HG02943 (cell line): ENCODE measurements around the gene NIPSNAP3A.
A peak's percentile ranks its signal among the peaks of the same experiment; 100 is the strongest.

ENCODE experiments used
- ATAC-seq: cut with Tn5 transposase; IDR thresholded peaks from one replicate; pipeline ENCODE4 v1.9.1; 2021; ENCODE audit warnings: mild to moderate bottlenecking, low read depth, moderate library complexity; ENCODE audit not compliant: unreplicated experiment

Gene NIPSNAP3A

GRCh38 chr9:104772714-104773510 lies 25.4 kb downstream of the NIPSNAP3A start:
- peak; percentile 41 for ATAC-seq

DNA sequence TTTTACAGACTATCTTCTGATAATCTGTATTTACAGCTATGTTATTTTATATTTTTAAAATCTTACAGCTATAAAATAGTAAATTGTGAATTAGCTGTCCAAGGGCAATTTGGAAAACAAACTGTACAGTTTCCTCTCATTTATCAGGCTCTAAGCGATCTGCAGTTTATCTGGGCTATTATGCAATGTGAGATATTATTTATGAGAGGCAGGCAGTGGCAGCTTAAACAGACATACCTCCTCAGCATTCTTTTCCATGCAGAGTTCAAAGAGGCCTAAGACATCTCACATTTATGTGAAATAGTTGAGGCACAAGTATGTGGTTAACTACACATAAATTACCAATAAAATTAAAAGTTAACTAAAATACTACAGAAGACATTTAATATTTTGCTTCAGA lies 26.6 kb downstream of the NIPSNAP3A start:
- ATAC-seq = no peak

DNA sequence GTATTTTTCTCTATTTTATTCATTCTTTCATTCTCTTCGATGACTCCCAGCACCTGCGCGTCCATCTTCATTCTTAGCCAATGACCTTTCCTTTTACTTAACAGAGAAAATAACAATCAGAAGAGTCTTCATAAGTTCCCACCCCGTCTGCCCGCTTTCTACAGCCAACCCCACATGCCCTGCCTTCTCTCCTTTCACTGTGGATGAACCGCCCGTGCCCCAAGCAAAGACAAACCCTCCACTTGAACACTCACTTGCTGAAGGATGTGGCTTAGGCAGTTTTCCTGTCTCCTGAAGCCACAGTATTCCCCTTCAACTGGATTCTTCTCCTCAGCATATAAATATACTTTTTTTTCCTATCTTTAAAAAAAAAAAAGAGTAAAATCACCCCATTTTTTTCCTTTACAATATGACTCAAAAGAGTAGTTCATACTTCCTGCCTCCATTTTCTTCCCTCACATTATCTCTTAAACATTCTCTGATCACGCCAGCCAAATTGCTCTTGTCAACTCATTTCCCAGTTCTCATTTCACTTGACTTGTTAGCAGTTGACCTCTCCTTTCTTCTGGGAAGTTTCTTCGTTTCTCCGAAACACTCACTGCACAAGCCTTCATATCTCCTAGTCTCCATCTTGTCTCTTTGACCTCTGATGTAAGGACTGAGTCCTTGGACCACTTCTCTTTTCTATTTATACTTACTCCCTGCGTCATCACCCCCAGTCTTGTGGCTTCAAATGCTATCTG lies 27.5 kb downstream of the NIPSNAP3A start:
- peak; percentile 88 for ATAC-seq

- peak; percentile 63 for ATAC-seq
Measured at GRCh38 chr9:104775574-104775936, 28.1 kb downstream of the NIPSNAP3A start.

DNA sequence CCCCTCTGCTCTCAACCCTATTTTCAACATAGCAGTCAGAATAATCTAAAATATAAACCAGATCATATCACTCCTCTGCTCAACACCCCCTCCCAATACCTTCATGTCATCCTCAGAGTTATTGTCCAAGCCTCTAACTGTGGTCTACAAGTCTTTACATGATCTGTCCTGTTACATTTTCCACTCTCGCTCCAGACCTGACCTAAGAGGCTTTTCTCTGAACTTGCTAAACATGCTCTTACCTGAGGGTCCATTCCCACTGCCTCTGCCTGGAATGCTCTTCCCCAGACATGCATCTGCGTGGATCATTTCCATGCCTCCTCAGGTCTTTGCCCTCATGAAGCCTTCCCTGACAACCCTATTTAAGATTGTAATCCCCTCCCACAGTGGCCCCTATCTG lies 28.5 kb downstream of the NIPSNAP3A start:
- ATAC-seq = no peak

DNA sequence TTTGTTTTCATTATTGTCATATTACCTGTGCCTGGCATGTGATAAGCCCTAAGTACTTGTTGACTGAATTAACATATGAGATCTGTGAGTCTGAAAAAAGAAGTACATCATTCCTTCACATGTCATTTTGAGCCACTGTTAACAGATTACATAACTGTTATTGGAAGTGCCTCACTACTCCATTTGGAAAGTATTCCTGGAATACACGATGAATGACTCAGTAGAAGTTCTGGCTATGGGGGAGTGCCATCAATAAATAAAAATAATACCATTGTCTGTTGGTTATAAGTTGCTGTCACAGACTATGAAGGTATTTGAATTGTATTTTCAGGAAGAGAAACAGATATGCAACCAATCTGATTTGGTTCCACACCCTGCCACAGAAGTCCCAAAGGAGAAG lies 29.3 kb downstream of the NIPSNAP3A start:
- ATAC-seq = no peak

- ATAC-seq = no peak
Measured at GRCh38 chr9:104778802-104779201, 31.3 kb downstream of the NIPSNAP3A start.

GRCh38 chr9:104779334-104779733 lies 31.9 kb downstream of the NIPSNAP3A start:
- ATAC-seq = no peak

DNA sequence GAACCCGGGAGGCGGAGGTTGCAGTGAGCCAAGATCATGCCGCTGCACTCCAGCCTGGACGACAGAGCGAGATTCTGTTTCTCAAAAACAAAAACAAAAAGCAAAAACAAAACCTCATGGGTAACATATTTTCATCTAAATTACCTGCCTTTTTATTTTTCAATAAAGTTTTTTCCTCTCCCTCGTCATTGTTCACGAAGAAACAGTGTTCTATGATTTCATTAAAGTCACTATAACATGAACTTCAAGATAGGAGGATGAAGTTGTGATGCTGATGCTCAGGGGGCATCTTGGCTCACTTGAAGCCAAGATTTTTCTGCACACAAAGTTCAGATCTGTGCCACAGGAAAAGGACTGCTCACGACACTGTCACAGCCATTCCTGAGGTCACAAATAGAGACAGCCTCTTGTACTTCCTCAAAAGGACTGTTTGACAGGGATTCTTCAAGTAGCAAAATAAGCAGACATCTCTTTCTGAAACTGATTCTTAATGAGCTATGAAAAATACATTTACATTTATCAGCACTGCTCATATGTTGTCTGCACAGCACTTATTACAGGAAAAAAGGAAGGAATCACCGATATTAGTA lies 32.6 kb downstream of the NIPSNAP3A start:
- no peak for ATAC-seq

- ATAC-seq = no peak
Measured at GRCh38 chr9:104780796-104781395, 33.4 kb downstream of the NIPSNAP3A start.

GRCh38 chr9:104783588-104783987 lies 36.1 kb downstream of the NIPSNAP3A start:
- ATAC-seq = no peak

GRCh38 chr9:104784098-104784497 lies 36.6 kb downstream of the NIPSNAP3A start:
- ATAC-seq = peak; percentile 92

GRCh38 chr9:104786293-104786692 lies 38.8 kb downstream of the NIPSNAP3A start:
- no peak for ATAC-seq

DNA sequence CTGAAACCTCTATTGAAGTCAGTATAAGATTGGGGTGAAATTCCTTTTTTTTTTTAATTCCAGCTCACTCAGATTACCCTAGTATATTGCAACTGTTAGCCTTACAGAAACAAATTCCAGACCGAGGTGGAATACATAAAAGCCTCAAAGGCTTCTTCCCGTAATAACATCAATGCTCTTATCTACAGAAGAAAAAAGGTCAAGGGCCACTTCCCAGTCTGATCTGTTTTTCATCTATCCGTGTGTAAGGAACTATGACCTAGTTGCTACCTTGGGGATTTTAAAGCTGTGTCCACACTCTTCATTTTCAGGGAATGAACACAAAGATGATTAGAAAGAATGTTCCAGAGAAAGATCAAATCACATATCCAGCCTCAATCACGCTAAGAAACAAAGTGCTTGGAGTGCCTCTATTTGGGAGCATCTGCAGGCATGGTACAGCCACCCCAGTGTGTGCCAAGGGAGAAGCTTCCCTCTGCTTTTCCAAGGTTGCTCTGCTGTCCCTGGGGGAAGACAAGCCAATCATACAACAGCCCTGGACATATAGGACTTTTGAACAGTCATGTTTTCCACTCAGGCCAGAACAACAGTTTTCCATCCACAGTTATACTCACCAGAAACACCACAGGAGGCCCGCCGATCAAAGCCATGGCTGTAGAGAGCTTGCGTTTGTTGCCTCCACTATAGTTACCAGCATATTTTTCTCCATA lies 40.0 kb downstream of the NIPSNAP3A start:
- ATAC-seq = no peak

DNA sequence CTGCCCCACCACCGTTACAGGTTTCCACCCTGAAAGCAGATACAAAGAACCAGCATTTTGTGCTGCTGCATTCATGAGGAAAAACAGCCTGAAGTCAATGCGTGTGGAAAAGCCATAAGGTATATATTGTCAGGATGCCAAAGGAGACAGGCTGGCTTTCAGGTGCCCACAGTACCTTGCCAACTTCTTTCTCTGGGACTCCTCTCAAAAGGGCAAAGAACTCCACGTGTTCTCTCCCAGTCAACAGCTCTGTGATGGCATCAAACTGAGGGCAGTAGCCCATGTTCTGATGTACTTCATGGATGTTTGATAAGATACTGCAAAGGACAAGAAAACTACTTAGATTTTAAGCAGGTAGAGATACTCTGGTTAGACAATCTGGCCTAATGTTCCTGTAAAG lies 40.8 kb downstream of the NIPSNAP3A start:
- no peak for ATAC-seq

DNA sequence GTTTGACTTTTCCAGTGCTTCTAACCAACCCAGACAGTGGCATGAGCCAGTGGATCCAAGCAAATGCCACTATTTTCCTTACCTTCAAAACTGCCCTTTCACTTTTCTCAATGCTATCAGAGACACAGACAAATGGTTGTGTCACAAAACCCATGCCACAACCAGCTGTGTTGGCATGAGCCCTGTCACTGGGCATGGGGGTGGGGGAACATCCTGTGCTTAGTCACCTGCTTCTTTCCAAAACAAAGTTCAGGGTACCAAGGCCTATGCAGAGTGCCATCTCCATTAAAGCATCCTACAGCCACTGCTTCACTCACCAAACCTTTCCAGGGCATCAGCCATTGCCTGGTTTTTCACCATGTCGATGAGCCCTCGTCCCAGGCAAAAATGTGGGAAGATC lies 46.6 kb downstream of the NIPSNAP3A start:
- no peak for ATAC-seq

DNA sequence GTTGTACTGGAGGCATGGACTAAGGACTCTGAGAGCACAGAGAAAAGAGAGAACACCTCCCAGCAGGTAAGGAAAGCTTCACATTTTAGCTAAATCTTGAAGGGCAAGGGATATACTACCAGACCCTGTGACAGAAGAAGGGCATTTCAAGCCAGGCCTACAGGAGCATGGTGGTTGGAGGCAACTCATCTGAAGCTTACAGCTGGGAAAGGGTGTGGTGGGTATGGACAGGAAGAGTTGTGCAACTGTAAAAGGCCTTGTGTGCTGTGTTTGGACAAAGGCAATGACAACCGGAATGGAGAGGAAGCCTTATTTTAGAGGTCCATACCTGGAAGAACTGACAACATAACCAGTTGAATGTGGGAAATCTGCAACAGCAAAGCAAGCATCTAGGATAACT lies 47.6 kb downstream of the NIPSNAP3A start:
- no peak for ATAC-seq

- no peak for ATAC-seq
Measured at GRCh38 chr9:104795857-104796256, 48.4 kb downstream of the NIPSNAP3A start.

DNA sequence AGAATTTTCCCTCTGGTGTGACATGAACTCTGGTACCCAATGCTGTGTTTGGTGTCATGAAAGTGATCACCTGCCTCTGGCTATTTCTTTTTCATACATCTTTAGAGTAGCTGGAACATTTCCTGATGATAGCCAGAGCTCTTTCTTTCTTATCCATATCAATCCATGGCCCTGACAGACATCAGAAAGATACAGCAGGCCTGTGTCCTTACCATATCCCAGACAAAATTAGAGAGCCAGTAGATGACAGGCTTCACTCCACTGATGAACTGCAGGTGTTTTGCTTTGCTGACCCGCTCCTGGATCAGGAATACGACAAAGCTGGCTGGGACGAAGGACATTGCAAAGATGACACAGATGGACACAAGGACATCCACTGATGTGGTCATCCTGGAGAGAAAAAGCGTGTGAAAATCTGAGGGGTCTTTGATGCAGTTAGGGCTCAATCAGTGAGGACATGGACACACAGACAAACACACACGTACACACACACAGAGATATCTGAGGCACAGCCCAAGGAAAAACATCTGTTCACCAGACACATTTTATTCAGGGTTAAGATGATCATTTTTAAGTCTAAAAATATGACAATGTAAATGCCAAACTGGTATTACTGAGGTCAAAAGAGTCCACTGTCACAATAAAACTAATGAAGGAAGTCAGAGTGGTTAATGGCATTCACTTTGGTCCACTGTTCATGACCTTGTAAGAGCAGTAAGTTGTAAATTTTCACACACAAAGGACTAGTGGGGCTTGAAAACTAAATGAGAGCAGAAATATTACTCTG lies 50.9 kb downstream of the NIPSNAP3A start:
- no peak for ATAC-seq
